K562 (cell line): ENCODE data around the gene CCT3. TPM values are rescaled to one million over a fixed set of nuclear protein-coding genes. Genes with fewer than 3 reads are reported as not detected.

Experiments used
- ATF2 ChIP-seq: sonication (generic); formaldehyde crosslinking; IDR thresholded peaks from 2 replicates; pipeline ENCODE4 v1.8.1; 2022; ENCODE audit warnings: missing genetic modification reagents
- CHAMP1 ChIP-seq: fragments of 450-650 bp; IDR thresholded peaks from 2 replicates; pipeline ENCODE4 v1.6.1; 2016; ENCODE audit warnings: mild to moderate bottlenecking
- CTCFL ChIP-seq: IDR thresholded peaks from 2 replicates; pipeline ENCODE4 v1.6.1; 2011; ENCODE audit warnings: borderline replicate concordance, low read depth, mild to moderate bottlenecking, moderate library complexity, low read length; ENCODE audit not compliant: insufficient read depth, poor library complexity, severe bottlenecking
- GABPA ChIP-seq: fragments of 200-800 bp; sonication (Bioruptor generic); conservative IDR thresholded peaks from 2 replicates; pipeline ENCODE4 v1.6.1; 2016; ENCODE audit warnings: low read depth, missing genetic modification characterization, missing compliant biosample characterization
- HDAC1 ChIP-seq, 2 experiments: fragments of 450-650 bp; IDR thresholded peaks; 2 replicates each; pipeline ENCODE4 v1.6.1; 2016 to 2017; ENCODE audit warnings: inconsistent platforms in 1 of 2, mild to moderate bottlenecking in 1 of 2, moderate library complexity in 1 of 2
- HIVEP1 ChIP-seq: fragments of 250-450 bp; sonication (Bioruptor Pico); IDR thresholded peaks from 2 replicates; pipeline ENCODE4 v1.4.0; 2020; ENCODE audit warnings: mild to moderate bottlenecking
- MNT ChIP-seq, 2 experiments: fragments of 450-650 bp; conservative IDR thresholded peaks; 2 replicates each; pipeline ENCODE4 v1.6.1; 2017; ENCODE audit warnings: mild to moderate bottlenecking in 2 of 2, moderate library complexity in 2 of 2
- POLR2H ChIP-seq: IDR thresholded peaks from 2 replicates; pipeline ENCODE4 v1.6.1; 2016; ENCODE audit warnings: missing genetic modification characterization, low read depth, mild to moderate bottlenecking, control low read depth, missing compliant biosample characterization, moderate library complexity
- RBM15 ChIP-seq: fragments of 200-400 bp; formaldehyde crosslinking; IDR thresholded peaks from 2 replicates; pipeline ENCODE4 v1.6.1; 2018; ENCODE audit warnings: mild to moderate bottlenecking, low read length, moderate library complexity; ENCODE audit not compliant: insufficient read depth
- RBM22 ChIP-seq: fragments of 200-400 bp; formaldehyde crosslinking; IDR thresholded peaks from 2 replicates; pipeline ENCODE4 v1.6.1; 2018; ENCODE audit warnings: low read length, low read depth; ENCODE audit not compliant: poor library complexity, severe bottlenecking
- ZNF311 ChIP-seq: fragments of 250-450 bp; sonication (Bioruptor Pico); IDR thresholded peaks from 2 replicates; pipeline ENCODE4 v1.4.0; 2020; ENCODE audit warnings: mild to moderate bottlenecking, moderate library complexity
- ZNF609 ChIP-seq: sonication (generic); formaldehyde crosslinking; IDR thresholded peaks from 2 replicates; pipeline ENCODE4 v1.8.1; 2023; ENCODE audit warnings: missing genetic modification reagents, mild to moderate bottlenecking, borderline replicate concordance
- polyA plus RNA-seq, 8 experiments: library from polyadenylated mRNA; depleted of rRNA in 4 of 8; stranded (reverse) in 5 of 8; unstranded in 3 of 8; fragments of >200 nt; fragmentation: Nextera tagmentation in 2 of 8; fragmentation: Illumina TruSeq in 1 of 8; extraction: Ambion mirVana in 2 of 8; extraction: Trizol in 1 of 8; gene quantifications; 2 replicates each; pipeline versions ENCODE4 v1.2.1 to v1.2.3, GENCODE V29; 2011 to 2014; ENCODE audit warnings: inconsistent platforms in 1 of 8, missing spikeins in 1 of 8
- total RNA-seq, 7 experiments: library from RNA; depleted of rRNA in 6 of 7; stranded (reverse); fragments of >200 nt in 6 of 7; fragmentation: Illumina TruSeq in 2 of 7; extraction: Trizol in 2 of 7; gene quantifications; 2 replicates each; pipeline versions ENCODE4 v1.2.1 to v1.2.3, GENCODE V29; 2011 to 2021; ENCODE audit warnings: low replicate concordance in 1 of 7

The CCT3 gene
- total and polyA plus RNA-seq, 9 of the 15 experiments (the other 6 are each of a cell fraction or from before 2014, with no cell fraction given) = 475 to 1,167 (median 610) TPM

- no peak for TF ChIP-seq ATF2
- TF ChIP-seq RBM15 = no peak
- TF ChIP-seq RBM22 = no peak
- no peak for TF ChIP-seq HIVEP1 (CRISPR knock-in tag)
- peak; percentile 98 to 99 for TF ChIP-seq MNT (conservative IDR thresholded peaks at IDR 0.05)
- peak in 1 of 2 experiments; percentile 88; a peak in 2 of 4 replicates for TF ChIP-seq HDAC1 (IDR thresholded peaks at IDR 0.05)
- no peak for TF ChIP-seq CTCFL
- TF ChIP-seq POLR2H = 0 out of 2 replicates have a peak, but pooled peaks have one; percentile 42
- TF ChIP-seq GABPA (tag) = peak; percentile 73
- TF ChIP-seq ZNF609 (CRISPR knock-in tag) = no peak
- no peak for TF ChIP-seq CHAMP1
- no peak for TF ChIP-seq ZNF311 (CRISPR knock-in tag)
These were observed at the start of gene CCT3, which contains the start of gene TSACC (continued) for GRCh38 chr1:156338180-156338976.
